ENCODE results near the gene PGAP3.

The PGAP3 gene

GRCh38 chr17:39696731-39697130 is 8.9 kb upstream of the PGAP3 start:
- no peak for DNase-seq

- no peak for DNase-seq
These were observed 7.2 kb upstream of the PGAP3 start for GRCh38 chr17:39695089-39695474.

- no peak for DNase-seq
These were observed 6.7 kb upstream of the PGAP3 start for GRCh38 chr17:39694593-39694992.

- DNase-seq: no peak
These were observed 1.1 kb upstream of the PGAP3 start for GRCh38 chr17:39688945-39689344.

GRCh38 chr17:39688475-39688835 is 598 bp upstream of the PGAP3 start:
- DNase-seq: no peak

- DNase-seq: no peak
These were observed 734 bp downstream of the PGAP3 start for GRCh38 chr17:39687101-39687545.

- DNase-seq: no peak
These were observed 3.3 kb downstream of the PGAP3 start for GRCh38 chr17:39684369-39685192.

- no peak for DNase-seq
These were observed 4.4 kb downstream of the PGAP3 start for GRCh38 chr17:39683295-39683939.

GRCh38 chr17:39679521-39680192 is 8.2 kb downstream of the PGAP3 start:
- DNase-seq: no peak

GRCh38 chr17:39678340-39679116 is 9.3 kb downstream of the PGAP3 start:
- no peak for DNase-seq

GRCh38 chr17:39677542-39678339 is 10.1 kb downstream of the PGAP3 start:
- no peak for DNase-seq

GRCh38 chr17:39677072-39677471 is 10.8 kb downstream of the PGAP3 start:
- DNase-seq: no peak

GRCh38 chr17:39676198-39676819 is 11.5 kb downstream of the PGAP3 start:
- DNase-seq: no peak

- DNase-seq: no peak
These were observed 12.3 kb downstream of the PGAP3 start for GRCh38 chr17:39675390-39676082.

GRCh38 chr17:39674702-39675389 is 13.0 kb downstream of the PGAP3 start:
- no peak for DNase-seq

- no peak for DNase-seq
These were observed 13.7 kb downstream of the PGAP3 start for GRCh38 chr17:39674179-39674578.

GRCh38 chr17:39673335-39674081 is 14.3 kb downstream of the PGAP3 start:
- no peak for DNase-seq

GRCh38 chr17:39672522-39673334 is 15.1 kb downstream of the PGAP3 start:
- DNase-seq: no peak

Measured in stimulated activated CD4-positive, alpha-beta T cell treated with anti-CD3 and anti-CD28 coated beads, Interleukin-4, amount 100 ng/mL, for 1 hour (primary cell).